ENCODE data around the gene SSB.
"Not testable (repeated sequence)": the region's sequence is repeated elsewhere in the genome, so short reads cannot be mapped to it uniquely, and the experiment has no call there.

Gene SSB

GRCh38 chr2:169838743-169839489 lies 40.2 kb downstream of the SSB start:
- no peak overlapping the region for H3K4me3 Mint-ChIP-seq
- H3K4me1 Mint-ChIP-seq = peaks cover 21% of the 10 kb centered on the region
- ATAC-seq = no peak
- peaks cover 4% of the 10 kb centered on the region for H3K36me3 Mint-ChIP-seq (ENCODE audit: low read depth)
- no peaks in the 10 kb centered on the region for H3K27me3 Mint-ChIP-seq
- no peaks in the 10 kb centered on the region for H3K9me3 Mint-ChIP-seq
- DNase-seq = no peak
- no peak overlapping the region for H3K27ac Mint-ChIP-seq

- H3K27me3 Mint-ChIP-seq = no peaks in the 10 kb centered on the region
- no peak overlapping the region for H3K27ac Mint-ChIP-seq
- H3K9me3 Mint-ChIP-seq = no peaks in the 10 kb centered on the region
- DNase-seq (no peak), ATAC-seq (no peak)
- H3K4me1 Mint-ChIP-seq = peaks cover 14% of the 10 kb centered on the region
- H3K4me3 Mint-ChIP-seq = no peak overlapping the region
- peaks cover 4% of the 10 kb centered on the region for H3K36me3 Mint-ChIP-seq (ENCODE audit: low read depth)
Measured at GRCh38 chr2:169839954-169840746, 41.5 kb downstream of the SSB start.

- H3K27ac Mint-ChIP-seq = no peak overlapping the region
- H3K4me3 Mint-ChIP-seq = no peak overlapping the region
Measured at GRCh38 chr2:169840747-169841142, 42.1 kb downstream of the SSB start.

GRCh38 chr2:169841625-169842024 lies 43.0 kb downstream of the SSB start:
- H3K36me3 Mint-ChIP-seq (ENCODE audit: low read depth); ATAC-seq; DNase-seq; H3K9me3 Mint-ChIP-seq; H3K27me3 Mint-ChIP-seq; H3K27ac Mint-ChIP-seq; H3K4me3 Mint-ChIP-seq: not testable (repeated sequence)
- peaks cover 15% of the 10 kb centered on the region for H3K4me1 Mint-ChIP-seq

More at GRCh38 chr2:169840747-169841142, 42.1 kb downstream of the SSB start:
- no peak for DNase-seq
- ATAC-seq = no peak
- Mint-ChIP-seq H3K9me3 (no peaks in the 10 kb centered on the region), H3K27me3 (no peaks in the 10 kb centered on the region), H3K36me3 (ENCODE audit: low read depth) (peaks cover 4% of the 10 kb centered on the region), H3K4me1 (peaks cover 13% of the 10 kb centered on the region)

- Mint-ChIP-seq H3K4me3 (no peak overlapping the region), H3K27ac (no peak overlapping the region), H3K27me3 (no peaks in the 10 kb centered on the region), H3K9me3 (no peaks in the 10 kb centered on the region), H3K4me1 (peaks cover 21% of the 10 kb centered on the region), H3K36me3 (ENCODE audit: low read depth) (peaks cover 17% of the 10 kb centered on the region)
- DNase-seq (no peak), ATAC-seq (no peak)
Measured at GRCh38 chr2:169845016-169845415, 46.3 kb downstream of the SSB start.

GRCh38 chr2:169848959-169849693 lies 50.5 kb downstream of the SSB start:
- not testable (repeated sequence) for ATAC-seq, H3K27me3 Mint-ChIP-seq, H3K9me3 Mint-ChIP-seq, DNase-seq, H3K4me3 Mint-ChIP-seq, H3K27ac Mint-ChIP-seq
- Mint-ChIP-seq H3K36me3 (ENCODE audit: low read depth) (peaks cover 29% of the 10 kb centered on the region), H3K4me1 (peaks cover 30% of the 10 kb centered on the region)

- ATAC-seq (no peak), DNase-seq (no peak)
- no peak overlapping the region for H3K4me3 Mint-ChIP-seq
- H3K36me3 Mint-ChIP-seq (ENCODE audit: low read depth) = peaks cover 29% of the 10 kb centered on the region
- no peaks in the 10 kb centered on the region for H3K27me3 Mint-ChIP-seq
- peaks cover 30% of the 10 kb centered on the region for H3K4me1 Mint-ChIP-seq
- no peaks in the 10 kb centered on the region for H3K9me3 Mint-ChIP-seq
- H3K27ac Mint-ChIP-seq = no peak overlapping the region
Measured at GRCh38 chr2:169849710-169850109, 51.0 kb downstream of the SSB start.

- DNase-seq (no peak), ATAC-seq (no peak)
- H3K27ac Mint-ChIP-seq = no peak overlapping the region
- no peaks in the 10 kb centered on the region for H3K9me3 Mint-ChIP-seq
- H3K4me3 Mint-ChIP-seq = no peak overlapping the region
- H3K27me3 Mint-ChIP-seq = no peaks in the 10 kb centered on the region
- H3K36me3 Mint-ChIP-seq (ENCODE audit: low read depth) = peaks cover 31% of the 10 kb centered on the region
- peaks cover 18% of the 10 kb centered on the region for H3K4me1 Mint-ChIP-seq
Measured at GRCh38 chr2:169853041-169853668, 54.5 kb downstream of the SSB start.

GRCh38 chr2:169855281-169856258 lies 56.9 kb downstream of the SSB start:
- peaks cover 16% of the 10 kb centered on the region for H3K36me3 Mint-ChIP-seq (ENCODE audit: low read depth)
- H3K27me3 Mint-ChIP-seq, H3K4me3 Mint-ChIP-seq, ATAC-seq, H3K9me3 Mint-ChIP-seq, H3K4me1 Mint-ChIP-seq, H3K27ac Mint-ChIP-seq, DNase-seq: not testable (repeated sequence)

GRCh38 chr2:169859423-169859822 lies 60.8 kb downstream of the SSB start:
- Mint-ChIP-seq H3K27ac (no peak overlapping the region), H3K27me3 (no peaks in the 10 kb centered on the region), H3K9me3 (no peaks in the 10 kb centered on the region), H3K4me1 (peaks cover 10% of the 10 kb centered on the region), H3K4me3 (no peak overlapping the region), H3K36me3 (ENCODE audit: low read depth) (peaks cover 5% of the 10 kb centered on the region)
- DNase-seq (no peak), ATAC-seq (no peak)

- no peak for ATAC-seq
- no peaks in the 10 kb centered on the region for H3K9me3 Mint-ChIP-seq
- DNase-seq = no peak
Measured at GRCh38 chr2:169860149-169860548, 61.5 kb downstream of the SSB start.

More at GRCh38 chr2:169860149-169860548, 61.5 kb downstream of the SSB start:
- no peaks in the 10 kb centered on the region for H3K27me3 Mint-ChIP-seq
- H3K4me3 Mint-ChIP-seq = no peak overlapping the region
- peaks cover 5% of the 10 kb centered on the region for H3K36me3 Mint-ChIP-seq (ENCODE audit: low read depth)
- H3K27ac Mint-ChIP-seq = no peak overlapping the region
- H3K4me1 Mint-ChIP-seq = peaks cover 10% of the 10 kb centered on the region

Data from activated naive CD8-positive, alpha-beta T cell treated with anti-CD3 and anti-CD28 coated beads, Interleukin-2, amount 50 U/mL, for 24 hours (primary cell).